ENCODE results near the gene MYOZ2. TPM values are rescaled to one million over a fixed set of nuclear protein-coding genes. Genes with fewer than 3 reads are reported as not detected.

The MYOZ2 gene
- total and polyA plus RNA-seq, 2 donors (not counting 3 experiments of a cell fraction or from before 2014, with no cell fraction given) = 0.11 to 0.13 TPM

- Histone ChIP-seq H3K36me3 (ENCODE audit: control insufficient read depth in 2 of 2, extremely low read depth in 1 of 2, insufficient read depth in 2 of 2, low read length in 2 of 2) (no peaks in the 10 kb centered on the region), H3K4me3 (replicated peaks in 1 of 3; ENCODE audit: insufficient read depth in 1 of 3, low read depth in 1 of 3, low read length in 3 of 3) (no peak overlapping the region), H3K4me2 (ENCODE audit: insufficient read depth, low read length) (no peak overlapping the region), H2AFZ (ENCODE audit: low read depth, low read length) (no peak overlapping the region), H3K9me1 (replicated peaks; ENCODE audit: control insufficient read depth, extremely low read depth, insufficient read depth, low read length) (no peaks in the 10 kb centered on the region), H3K79me2 (ENCODE audit: control insufficient read depth, insufficient read depth, low read length) (no peaks in the 10 kb centered on the region), H3K4me1 (ENCODE audit: control insufficient read depth, extremely low read depth, insufficient read depth, low read length) (peaks cover 50% of the 10 kb centered on the region), H4K20me1 (replicated peaks; ENCODE audit: control insufficient read depth, extremely low read depth, insufficient read depth, low read length) (no peaks in the 10 kb centered on the region), H3K27me3 (ENCODE audit: control insufficient read depth in 2 of 2, insufficient read depth in 2 of 2, low read length in 2 of 2) (no peaks in the 10 kb centered on the region), H3K9ac (replicated peaks; ENCODE audit: extremely low read depth, insufficient read depth, low read length) (no peak overlapping the region), H3K27ac (ENCODE audit: insufficient read depth, low read depth, low read length) (no peak overlapping the region), H3K9me3 (replicated peaks; ENCODE audit: control insufficient read depth, insufficient read depth, low read length) (no peaks in the 10 kb centered on the region)
- CTCF ChIA-PET = interaction anchor here (0.7 kb wide), 1 partner anchor 59 kb away, joined by 3 read pairs; no protein-coding TSS in a partner anchor
- BruUV-seq (replicated peaks) = no TSS peak
- POLR2A ChIA-PET = no interaction called here
- intact Hi-C loops (cut with micrococcal nuclease) (no loop called here), dilution Hi-C loops (cut with MboI; ENCODE audit: extremely low pct_ligation_motif_present, low sequenced_read_pairs) (no loop called here)
- TF ChIP-seq FOS (IDR thresholded peaks at IDR 0.05; ENCODE audit: borderline replicate concordance, insufficient read depth, low read length) (no peak), CTCF (IDR thresholded peaks at IDR 0.05; ENCODE audit: extremely low read depth in 1 of 2, insufficient read depth in 1 of 2, low read depth in 1 of 2, low read length in 2 of 2) (no peak), JUN (IDR thresholded peaks at IDR 0.05; ENCODE audit: borderline replicate concordance, insufficient read depth, insufficient read length, low read depth) (no peak), POLR2A (IDR thresholded peaks at IDR 0.05; ENCODE audit: low read depth, low read length) (no peak), EZH2 (IDR thresholded peaks at IDR 0.05; ENCODE audit: borderline replicate concordance, low read depth, low read length, severe bottlenecking) (no peak), MYC (IDR thresholded peaks at IDR 0.05; ENCODE audit: low read depth, low read length) (no peak), GATA2 (IDR thresholded peaks at IDR 0.05; ENCODE audit: insufficient read depth, insufficient read length, low read depth, low read length) (no peak), MAX (IDR thresholded peaks at IDR 0.05; ENCODE audit: insufficient read depth, insufficient read length) (no peak), POLR2AphosphoS5 (IDR thresholded peaks at IDR 0.05; ENCODE audit: insufficient read depth, low read depth, low read length) (no peak)
- FAIRE-seq (no peak), DNase-seq (ENCODE audit: low read depth, low spot score) (no peak)
These were observed 19.6 kb upstream of the MYOZ2 start for GRCh38 chr4:119116021-119116420.

Data from endothelial cell of umbilical vein (primary cell).